Measurements from ENCODE around the gene NOC4L. TPM values are rescaled to one million over a fixed set of nuclear protein-coding genes. Genes with fewer than 3 reads are reported as not detected.

The NOC4L gene
- total RNA-seq, 1 donor = 13.2 TPM

DNA sequence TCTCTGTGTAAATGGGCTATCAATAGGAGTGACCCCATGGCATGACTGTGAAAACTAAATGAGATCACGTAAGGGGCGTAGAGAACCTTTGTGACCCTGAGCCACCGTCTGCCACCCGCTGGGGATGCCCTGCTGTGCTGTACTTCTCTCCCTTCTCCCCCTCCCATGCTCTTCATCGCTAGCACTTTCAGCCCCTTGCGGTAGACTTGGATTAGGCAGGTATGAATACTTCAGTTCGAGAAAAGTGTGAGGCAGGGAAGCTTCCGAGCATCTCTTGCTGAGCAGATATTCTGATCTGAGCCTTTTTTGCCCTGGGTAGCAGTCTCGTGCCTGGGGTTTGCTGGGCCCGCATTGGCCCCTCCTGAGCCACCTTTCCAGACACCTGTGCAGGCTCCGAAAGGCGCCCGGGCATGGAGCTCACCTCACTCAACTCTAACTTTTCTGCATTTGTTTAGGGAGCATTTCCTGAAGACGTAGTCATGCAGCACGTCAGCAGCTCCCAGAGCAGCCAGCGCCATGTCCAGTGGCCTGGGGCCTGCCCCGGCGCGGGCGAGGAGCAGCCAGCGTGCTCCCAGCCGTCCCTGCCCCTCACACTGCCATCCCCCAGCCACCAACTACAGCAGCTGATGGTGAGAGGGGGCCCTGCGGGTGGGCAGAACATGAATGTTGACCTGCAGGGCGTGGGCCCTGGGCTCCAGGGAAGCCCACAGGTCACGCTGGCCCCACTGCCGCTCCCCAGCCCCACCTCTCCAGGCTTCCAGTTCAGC lies 40.5 kb upstream of the NOC4L start:
- TF ChIP-seq, protein P1, sequence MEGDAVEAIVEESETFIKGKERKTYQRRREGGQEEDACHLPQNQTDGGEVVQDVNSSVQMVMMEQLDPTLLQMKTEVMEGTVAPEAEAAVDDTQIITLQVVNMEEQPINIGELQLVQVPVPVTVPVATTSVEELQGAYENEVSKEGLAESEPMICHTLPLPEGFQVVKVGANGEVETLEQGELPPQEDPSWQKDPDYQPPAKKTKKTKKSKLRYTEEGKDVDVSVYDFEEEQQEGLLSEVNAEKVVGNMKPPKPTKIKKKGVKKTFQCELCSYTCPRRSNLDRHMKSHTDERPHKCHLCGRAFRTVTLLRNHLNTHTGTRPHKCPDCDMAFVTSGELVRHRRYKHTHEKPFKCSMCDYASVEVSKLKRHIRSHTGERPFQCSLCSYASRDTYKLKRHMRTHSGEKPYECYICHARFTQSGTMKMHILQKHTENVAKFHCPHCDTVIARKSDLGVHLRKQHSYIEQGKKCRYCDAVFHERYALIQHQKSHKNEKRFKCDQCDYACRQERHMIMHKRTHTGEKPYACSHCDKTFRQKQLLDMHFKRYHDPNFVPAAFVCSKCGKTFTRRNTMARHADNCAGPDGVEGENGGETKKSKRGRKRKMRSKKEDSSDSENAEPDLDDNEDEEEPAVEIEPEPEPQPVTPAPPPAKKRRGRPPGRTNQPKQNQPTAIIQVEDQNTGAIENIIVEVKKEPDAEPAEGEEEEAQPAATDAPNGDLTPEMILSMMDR (IDR thresholded peaks at IDR 0.05; ENCODE audit: insufficient read depth, low read length) = no peak
- H3K4me3 ChIP-seq (ENCODE audit: low read depth, low read length) = no peak overlapping the region
- DNase-seq (ENCODE audit: low read depth) = no peak

DNA sequence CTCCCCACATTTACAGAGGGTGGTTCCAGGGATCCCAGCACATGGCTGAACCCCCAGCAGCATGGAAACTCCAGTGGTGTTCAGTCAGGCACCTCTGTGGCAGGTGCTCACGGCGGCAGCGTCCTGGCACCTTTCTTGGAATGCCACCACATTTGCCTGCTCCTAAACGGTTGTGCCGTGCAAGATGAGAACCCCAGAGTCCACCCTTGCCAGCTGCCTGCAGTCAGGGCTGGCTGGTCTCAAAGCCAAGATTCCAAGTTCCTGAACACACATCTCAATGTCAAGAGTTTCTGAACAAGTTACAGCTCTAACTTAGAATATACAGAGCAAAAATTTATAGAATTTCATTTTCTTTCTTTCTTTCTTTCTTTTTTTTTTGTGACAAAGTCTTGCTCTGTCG lies 38.8 kb upstream of the NOC4L start:
- TF ChIP-seq, protein P1 (IDR thresholded peaks at IDR 0.05; ENCODE audit: insufficient read depth, low read length) = no peak
- H3K4me3 ChIP-seq (ENCODE audit: low read depth, low read length) = no peak overlapping the region
- no peak for DNase-seq (ENCODE audit: low read depth)

DNA sequence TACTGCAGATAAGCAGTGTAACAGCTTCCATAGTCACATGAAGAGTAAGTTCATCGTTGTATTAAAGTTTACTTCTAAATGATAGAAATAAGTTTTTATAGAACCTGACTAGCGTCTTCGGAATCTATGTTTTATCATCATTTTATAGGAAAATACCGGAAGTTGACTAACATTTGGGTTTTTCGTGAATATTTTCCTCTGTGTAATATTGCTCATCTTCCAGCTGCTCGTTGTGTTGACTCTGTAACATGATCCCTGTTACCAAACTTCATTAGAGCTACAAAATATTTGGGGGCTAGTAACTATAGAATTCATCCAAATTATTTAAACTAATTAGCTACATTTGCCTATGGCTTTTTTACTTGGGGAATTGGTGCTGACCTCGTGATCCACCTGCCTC lies 37.3 kb upstream of the NOC4L start:
- DNase-seq (ENCODE audit: low read depth) = no peak
- no peak overlapping the region for H3K4me3 ChIP-seq (ENCODE audit: low read depth, low read length)
- TF ChIP-seq, protein P1 (IDR thresholded peaks at IDR 0.05; ENCODE audit: insufficient read depth, low read length) = no peak

DNA sequence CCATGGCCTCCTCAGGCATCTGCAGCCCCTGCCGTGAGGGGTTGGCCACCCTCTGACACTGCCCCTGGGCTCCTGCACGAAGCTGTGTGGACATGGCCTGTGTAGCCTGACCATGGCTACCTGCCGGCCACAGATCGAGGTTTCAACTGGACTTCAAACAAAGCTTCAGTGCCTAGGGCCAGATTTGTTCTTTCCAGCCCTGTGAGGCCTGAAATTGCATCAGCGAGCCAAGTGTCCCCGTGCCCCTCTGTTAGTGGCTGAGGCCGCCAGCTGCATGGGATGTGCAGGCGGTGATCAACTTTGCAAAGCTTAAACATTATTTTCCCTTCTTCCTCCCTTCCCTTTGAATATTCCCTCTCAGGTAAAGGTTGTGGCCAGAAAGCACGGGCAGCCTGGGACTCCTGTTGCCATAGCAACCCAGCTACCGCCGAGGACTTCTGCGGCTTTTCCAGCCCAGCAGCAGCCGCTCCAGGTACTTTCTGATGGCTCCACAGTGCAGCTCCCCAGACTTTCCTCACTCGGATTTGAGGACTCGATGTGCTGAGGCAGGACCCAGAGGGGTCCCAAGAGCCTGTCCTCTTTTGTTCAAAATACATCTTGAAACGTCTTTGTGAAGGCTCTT lies 35.9 kb upstream of the NOC4L start:
- TF ChIP-seq, protein P1 (IDR thresholded peaks at IDR 0.05; ENCODE audit: insufficient read depth, low read length) = no peak
- no peak overlapping the region for H3K4me3 ChIP-seq (ENCODE audit: low read depth, low read length)
- DNase-seq (ENCODE audit: low read depth) = no peak

DNA sequence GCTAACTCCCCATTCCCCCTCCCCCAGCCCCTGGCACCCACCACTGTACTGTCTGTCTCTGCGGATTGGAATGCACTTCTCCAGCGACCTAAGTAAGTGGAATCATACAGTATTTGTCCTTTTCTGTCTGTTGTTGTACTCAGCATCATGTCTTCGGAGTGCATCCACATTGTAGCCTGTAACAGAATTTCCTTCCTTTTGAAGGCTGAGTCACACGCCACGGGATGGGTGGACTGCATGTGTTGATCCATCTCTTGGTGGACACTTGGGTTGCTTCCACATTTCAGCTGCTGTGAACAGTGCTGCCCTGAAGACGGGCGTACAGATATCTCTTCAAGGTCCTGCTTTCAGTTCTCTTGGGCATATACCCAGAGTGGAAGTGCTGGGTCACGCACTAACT lies 34.5 kb upstream of the NOC4L start:
- H3K4me3 ChIP-seq (ENCODE audit: low read depth, low read length) = no peak overlapping the region
- no peak for DNase-seq (ENCODE audit: low read depth)
- TF ChIP-seq, protein P1 (IDR thresholded peaks at IDR 0.05; ENCODE audit: insufficient read depth, low read length) = no peak

DNA sequence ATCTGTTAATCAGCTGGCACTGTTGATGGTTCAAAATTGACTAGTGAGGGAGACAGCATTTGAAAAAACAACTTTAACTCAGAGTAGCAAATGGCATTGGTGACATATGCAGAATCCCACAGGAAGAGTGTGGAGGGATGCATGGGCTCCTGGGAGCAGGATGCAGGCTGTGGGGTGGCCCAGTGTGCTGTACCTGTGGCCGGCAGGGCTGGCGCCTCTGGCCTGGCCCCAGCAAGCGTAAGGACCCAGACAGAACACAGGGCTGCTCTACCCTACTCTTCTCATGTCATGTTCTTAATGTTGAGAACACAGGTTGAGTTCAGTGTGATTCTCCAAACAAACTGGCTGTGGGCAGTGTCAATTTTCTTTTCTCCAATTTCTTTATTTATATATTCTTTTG lies 33.6 kb upstream of the NOC4L start:
- DNase-seq (ENCODE audit: low read depth) = no peak
- TF ChIP-seq, protein P1 (IDR thresholded peaks at IDR 0.05; ENCODE audit: insufficient read depth, low read length) = no peak
- no peak overlapping the region for H3K4me3 ChIP-seq (ENCODE audit: low read depth, low read length)
